GM19023 (cell line): ENCODE results near the gene DENND1B.
"Not testable (repeated sequence)": the region's sequence is repeated elsewhere in the genome, so short reads cannot be mapped to it uniquely, and the experiment has no call there.

Experiments
- ATAC-seq: cut with Tn5 transposase; IDR thresholded peaks from one replicate; pipeline ENCODE4 v1.9.1; 2021; ENCODE audit warnings: mild to moderate bottlenecking, moderate library complexity; ENCODE audit not compliant: unreplicated experiment

The DENND1B gene

DNA sequence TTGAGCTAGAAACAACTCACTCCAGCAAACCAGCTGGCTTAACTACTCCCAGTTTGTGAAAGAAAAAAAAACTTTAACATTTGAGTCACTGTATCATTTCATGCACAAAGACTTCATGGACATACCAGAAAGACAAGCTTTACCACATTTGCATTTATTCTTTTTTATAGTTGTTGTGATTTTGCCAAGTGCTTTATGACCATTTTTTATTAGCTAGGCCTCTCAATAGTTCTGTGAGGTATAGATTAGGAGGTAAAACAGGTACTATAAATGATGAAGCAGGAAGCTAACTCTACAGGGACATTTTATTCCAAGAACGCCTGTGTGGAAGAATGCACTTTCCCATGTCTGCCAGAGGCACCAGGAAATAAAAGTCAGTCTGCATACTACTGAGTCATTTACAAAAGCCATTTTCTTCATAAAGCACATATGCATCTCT, 8.2 kb upstream of the DENND1B start:
- no peak for ATAC-seq

DNA sequence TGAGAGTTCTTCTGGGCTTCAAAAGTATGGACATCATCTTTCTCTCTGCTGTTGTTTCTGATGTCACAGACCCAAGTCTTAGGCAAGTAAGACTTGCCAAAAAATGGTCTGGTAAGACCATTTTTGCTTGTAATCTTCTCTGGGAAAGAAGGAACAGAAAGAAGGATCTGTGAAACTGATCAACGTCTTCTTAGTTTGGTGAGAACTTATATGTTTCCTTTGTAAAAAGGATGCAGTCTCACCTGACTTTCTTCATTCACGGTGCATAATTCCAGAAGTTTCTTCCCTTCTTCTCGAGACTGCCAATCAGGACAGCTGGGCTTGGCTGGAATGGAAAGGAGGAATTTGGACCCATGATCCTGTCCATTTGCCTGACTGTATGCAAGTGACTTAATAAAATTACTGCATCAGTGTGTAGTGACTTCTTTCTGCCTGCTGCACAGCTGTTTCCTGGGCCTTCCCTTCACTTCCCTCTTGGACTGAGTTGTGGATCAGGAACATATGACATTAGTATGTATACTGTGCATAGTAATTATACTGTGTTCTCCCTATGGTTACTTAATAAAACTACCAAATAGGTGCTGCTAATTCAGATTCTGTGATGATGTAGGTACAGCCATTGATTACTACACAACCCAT, 7.6 kb upstream of the DENND1B start:
- ATAC-seq, result no peak

- no peak for ATAC-seq
These were observed 6.9 kb upstream of the DENND1B start for GRCh38 chr1:197781968-197782721.

- ATAC-seq, result no peak
These were observed 4.6 kb upstream of the DENND1B start for GRCh38 chr1:197779921-197780320.

GRCh38 chr1:197778366-197778945, 3.2 kb upstream of the DENND1B start:
- ATAC-seq, result no peak

DNA sequence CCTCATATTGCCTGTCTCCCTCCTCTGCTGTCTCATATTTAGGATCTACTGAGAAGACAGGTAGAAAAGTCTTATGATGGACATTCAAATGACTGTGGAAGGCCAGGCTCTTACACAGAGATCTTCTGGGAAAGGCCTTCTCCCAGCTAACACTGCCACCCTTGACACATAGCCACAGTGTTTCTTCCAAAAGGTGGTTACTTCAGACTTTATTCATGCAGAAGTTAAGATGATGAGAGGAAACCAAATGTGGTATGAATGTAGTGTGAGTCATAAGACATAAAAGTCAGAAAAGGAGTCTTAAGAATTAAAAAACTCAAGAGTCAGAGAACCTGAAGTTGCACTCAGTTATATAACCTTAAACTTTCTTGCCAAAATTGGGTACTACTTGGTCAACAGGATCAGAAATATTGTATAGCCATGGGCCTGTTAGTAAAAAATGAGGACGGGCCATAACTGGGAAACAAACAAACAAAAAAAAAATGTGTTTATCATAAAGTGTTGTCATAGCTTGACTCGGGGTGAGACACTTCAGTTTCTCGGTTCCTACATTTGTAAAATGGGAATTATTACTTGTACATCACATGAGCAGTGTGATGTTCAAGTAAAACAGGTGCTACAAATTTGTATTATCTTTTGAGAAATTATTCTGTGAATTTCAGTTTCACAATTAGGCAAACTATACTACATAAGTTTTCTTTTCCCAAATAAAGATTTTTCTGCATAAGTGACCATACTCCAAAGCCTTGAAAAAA, 1.2 kb upstream of the DENND1B start:
- peak; percentile 14 for ATAC-seq

- ATAC-seq, result peak; percentile 45
These were observed 606 bp downstream of the DENND1B start for GRCh38 chr1:197774466-197775281.

DNA sequence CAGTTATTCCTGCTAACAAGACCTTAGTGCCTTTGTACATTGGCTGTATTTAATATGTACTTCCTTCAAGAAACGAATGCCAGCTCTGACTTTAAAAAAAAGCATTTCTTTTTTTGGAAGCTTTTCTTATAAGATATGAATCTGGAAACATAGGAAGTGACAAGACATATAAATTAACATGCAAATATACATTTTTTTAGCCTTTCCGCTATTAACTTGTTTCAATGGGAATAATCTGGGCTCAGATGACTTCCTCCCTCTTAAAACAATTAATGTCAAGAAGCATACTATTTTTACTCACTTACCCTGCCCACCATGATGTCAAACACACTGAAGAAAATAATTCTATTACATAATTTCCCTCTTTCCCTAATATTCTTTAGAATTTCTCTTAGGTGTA, 1.4 kb downstream of the DENND1B start:
- ATAC-seq, result no peak

- ATAC-seq, result no peak
These were observed 3.2 kb downstream of the DENND1B start for GRCh38 chr1:197771904-197772556.

GRCh38 chr1:197771386-197771785, 3.9 kb downstream of the DENND1B start:
- ATAC-seq, result no peak

- no peak for ATAC-seq
These were observed 5.0 kb downstream of the DENND1B start for GRCh38 chr1:197770243-197770642.

- ATAC-seq, result no peak
These were observed 6.0 kb downstream of the DENND1B start for GRCh38 chr1:197769287-197769686.

GRCh38 chr1:197768014-197768805, 7.1 kb downstream of the DENND1B start:
- ATAC-seq, result no peak

GRCh38 chr1:197763769-197764168, 11.5 kb downstream of the DENND1B start:
- no peak for ATAC-seq

- no peak for ATAC-seq
These were observed 12.0 kb downstream of the DENND1B start for GRCh38 chr1:197763307-197763706.

GRCh38 chr1:197761654-197762053, 13.6 kb downstream of the DENND1B start:
- ATAC-seq, result no peak

DNA sequence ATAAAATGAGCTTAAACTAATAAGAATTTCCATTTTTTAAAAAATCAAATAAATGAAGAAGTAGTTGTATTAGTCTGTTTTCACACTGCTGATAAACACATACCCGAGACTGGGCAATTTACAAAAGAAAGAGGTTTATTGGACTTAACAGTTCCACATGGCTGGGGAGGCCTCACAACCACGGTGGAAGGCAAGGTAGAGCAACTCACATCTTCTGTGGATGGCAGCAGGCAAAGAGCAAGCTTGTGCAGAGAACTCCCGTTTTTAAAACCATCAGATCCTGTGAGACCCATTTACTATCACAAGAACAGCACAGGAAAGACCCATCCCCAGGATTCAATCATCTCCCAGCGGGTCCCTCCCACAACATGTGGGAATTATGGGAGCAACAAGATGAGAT, 19.7 kb downstream of the DENND1B start:
- ATAC-seq, result not testable (repeated sequence)

GRCh38 chr1:197752652-197753164, 22.6 kb downstream of the DENND1B start:
- not testable (repeated sequence) for ATAC-seq

DNA sequence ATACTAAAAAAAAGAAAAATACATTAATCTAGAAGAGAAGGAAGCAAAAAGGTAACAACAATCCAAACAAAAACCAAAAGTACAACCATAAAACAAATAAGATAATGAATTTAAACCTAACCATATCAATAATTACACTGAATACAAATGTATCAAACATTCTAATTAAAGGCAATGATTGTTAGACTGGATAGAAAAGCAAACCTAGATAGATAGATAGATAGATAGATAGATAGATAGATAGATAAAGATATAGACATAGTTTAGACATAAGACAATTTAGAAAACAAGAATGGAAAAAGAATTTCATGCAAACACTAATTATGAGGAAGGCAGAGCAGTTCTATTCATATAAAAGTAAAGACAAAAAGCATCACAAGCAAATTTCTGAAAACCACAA, 24.9 kb downstream of the DENND1B start:
- no peak for ATAC-seq
